ENCODE results near the gene UBN2.
"Not testable (repeated sequence)": the region's sequence is repeated elsewhere in the genome, so short reads cannot be mapped to it uniquely, and the experiment has no call there.

The UBN2 gene

DNA sequence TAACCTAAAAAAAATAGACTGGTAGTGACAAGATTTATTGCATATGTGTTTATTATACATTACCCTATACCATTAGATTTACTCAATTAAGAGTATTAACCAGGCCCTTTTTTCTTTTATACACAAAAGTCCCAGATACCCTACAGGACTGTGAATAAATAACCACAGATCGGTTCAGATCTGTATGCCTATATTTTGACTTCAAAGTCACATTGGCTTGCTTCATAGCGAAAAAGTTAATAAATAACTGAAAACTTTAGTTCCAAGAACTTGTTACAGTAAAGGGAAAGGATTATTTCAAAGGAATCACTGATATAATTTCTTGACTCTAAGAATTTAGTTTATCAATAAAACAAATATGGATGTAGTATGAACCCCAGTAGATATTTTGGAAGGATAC is 68.3 kb downstream of the UBN2 start:
- DNase-seq (ENCODE audit: low spot score): no peak

DNA sequence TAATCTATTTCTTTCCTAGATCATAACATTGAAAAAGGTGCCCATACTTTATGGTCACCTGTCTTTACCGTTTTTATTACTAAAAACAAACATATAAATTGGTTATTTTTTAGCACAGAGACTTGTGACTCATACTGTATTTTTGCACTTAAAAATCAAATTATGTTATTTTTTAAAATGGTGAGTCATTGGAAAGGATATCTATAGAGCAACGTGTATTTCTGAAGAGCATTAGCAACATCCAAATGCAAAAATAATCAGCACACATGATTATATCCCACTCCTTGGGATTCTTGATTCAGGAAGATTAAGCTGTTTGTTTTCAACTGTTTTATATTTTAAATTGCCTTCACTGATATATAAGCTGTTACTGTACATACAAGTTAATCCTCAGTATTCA is 69.4 kb downstream of the UBN2 start:
- DNase-seq (ENCODE audit: low spot score): no peak

DNA sequence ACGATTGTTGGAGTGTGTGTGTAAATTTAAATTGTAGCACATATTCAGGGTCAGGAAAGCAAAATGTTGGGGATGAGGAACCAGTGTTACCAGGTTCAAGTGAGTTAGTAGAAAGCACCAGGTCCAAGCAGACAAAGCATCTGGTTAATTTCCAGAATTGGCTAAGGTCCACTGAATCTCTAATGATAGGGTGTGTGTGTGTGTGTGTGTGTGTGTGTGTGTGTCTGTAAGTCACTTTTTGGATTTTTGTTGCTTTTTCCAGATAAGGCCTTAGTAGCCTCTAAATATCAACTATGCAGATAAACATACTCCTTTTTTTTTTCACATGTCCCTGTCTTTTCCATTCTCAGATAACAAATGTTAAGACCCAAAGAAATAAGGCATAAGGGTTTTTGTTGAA is 73.5 kb downstream of the UBN2 start:
- DNase-seq (ENCODE audit: low spot score): no peak

DNA sequence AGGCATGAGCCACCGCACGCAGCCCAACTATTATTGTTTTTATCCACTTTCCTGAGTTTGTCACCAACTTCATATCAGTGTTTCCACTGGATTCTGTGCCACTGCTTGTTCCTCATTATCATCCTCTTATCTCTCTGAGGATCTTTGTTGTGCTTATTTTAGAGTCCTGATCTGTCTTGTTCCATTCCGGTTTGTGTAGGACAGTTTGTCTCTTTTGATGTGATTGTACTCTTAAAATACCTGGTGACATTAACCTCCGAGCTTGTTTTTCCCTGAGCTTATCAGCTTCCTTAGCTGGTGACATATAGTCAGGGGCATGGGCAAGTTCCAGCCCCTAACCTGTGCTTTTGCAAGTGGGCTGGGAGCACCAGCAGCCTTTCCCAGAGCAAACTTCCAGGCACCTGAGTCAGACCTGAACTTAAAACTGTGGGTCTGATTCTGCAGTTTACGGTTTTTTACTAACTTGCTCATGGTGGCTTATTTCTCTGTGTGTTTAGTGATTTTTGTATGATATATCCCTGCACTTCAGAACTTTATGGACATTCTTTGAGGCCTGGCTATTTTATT is 87.0 kb downstream of the UBN2 start:
- no peak for DNase-seq (ENCODE audit: low spot score)

DNA sequence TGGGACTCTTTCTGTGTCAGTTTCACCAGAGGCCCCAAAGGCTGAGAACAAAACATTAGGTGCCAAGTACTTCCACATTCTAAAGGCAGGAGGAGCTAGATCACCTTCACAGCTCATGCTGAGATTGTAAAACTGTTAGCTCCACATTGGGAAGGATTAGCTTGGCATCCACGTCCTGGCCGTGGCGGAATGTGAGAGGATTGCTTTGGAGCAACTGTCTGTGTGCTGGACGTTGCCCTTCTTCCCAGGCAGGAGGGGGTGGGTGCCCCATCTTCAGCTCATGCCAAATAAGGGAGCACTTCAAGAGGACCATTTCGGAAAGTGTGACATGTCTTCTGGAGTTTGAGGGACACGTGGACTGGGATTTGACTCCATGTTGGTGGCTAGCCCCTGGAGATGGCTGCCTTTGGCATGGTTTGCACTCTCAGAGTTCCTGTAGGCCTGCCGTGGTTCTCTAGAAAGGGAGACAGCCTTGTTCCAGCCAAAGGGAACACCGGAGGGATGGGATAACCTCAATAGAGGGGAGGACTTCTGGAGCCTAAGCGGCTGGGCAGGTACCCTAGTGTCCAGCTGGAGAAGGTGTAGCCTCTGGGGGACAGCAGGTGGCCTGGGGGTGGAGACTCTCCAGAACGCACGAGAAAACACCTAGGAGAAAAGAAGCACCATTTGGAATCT is 90.2 kb downstream of the UBN2 start:
- DNase-seq (ENCODE audit: low spot score): no peak

DNA sequence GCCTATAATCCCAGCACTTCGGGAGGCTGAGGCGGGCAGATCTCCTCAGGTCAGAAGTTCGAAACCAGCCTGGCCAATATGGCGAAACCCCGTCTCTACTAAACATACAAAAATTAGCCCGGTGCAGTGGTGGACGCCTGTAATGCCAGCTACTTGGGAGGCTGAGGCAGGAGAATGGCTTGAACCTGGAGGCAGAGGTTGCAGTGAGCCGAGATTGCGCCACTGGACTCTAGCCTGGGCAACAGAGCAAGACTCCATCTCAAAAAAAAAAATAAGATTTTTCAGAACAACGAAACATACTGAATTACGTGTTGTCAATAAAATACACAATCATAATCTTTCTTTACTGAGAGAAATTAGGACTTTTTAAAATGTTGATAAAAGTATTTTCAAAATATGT is 93.7 kb downstream of the UBN2 start:
- DNase-seq (ENCODE audit: low spot score): not testable (repeated sequence)

DNA sequence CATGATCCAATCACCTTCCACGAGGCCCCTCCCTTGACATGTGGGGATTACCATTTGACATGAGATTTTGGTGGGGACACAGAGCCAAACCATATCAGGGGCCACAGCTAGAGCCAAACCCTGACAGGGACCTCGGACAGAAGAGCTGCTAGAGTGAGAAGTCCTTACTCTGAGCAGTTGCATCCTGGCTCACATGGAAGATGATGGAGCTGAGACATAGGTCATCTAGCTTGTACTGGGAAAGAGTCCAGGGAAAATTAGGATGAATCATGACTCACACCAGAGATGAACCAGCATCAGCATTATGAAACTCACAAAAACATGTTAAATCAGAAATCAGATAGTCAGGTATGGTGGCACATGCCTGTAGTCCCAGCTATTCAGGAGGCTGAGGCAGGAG is 97.3 kb downstream of the UBN2 start:
- peak; percentile 64 for DNase-seq (ENCODE audit: low spot score)

DNA sequence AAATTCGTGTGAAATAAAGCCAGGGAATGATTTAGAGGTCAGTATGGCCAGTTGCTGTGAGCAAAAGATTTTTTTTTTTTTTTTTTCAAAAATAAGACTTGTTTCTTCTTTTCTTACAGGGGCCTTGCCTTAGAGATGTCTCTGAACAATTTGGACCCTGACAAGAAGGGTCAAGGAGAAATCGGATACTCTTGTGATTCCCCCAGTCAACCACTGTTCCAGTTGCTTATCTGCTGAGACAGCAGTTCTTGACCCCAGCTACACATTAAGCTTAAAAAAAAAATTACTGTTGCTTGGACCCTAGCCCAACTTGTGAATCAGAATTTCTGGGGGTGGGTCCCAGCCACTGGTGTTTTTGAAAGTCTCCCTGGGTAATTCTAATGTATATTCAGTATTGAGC is 98.1 kb downstream of the UBN2 start:
- no peak for DNase-seq (ENCODE audit: low spot score)

DNA sequence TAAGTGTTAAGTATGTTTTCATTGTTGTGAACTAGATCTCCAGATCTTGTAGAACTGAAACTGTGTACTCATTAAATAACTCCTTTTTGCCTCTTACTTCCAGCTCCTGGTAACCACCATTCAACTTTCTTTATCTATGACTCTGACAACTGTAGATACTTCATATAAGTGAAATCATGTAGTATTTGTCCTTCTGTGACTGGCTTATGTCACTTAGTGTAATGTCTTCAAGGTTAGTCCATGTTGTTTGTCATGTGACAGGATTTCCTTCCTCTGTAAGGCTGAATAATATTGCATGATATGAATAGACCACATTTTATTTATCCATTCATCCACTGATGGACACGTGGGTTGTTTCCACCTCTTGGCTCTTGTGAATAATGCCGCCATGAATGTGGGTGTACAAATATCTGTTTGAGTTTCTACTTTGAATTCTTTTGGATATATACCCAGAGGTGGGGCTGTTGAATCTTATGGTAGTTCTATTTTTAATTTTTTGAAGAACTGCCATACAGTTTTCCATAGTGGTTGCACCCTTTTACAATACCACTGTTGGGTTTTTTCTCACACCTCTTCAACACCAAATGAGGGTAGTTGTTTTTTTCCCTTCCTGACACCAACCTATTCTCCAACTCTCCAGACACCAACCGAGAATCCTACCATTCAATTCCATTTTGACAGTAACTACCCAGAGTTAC is 99.4 kb downstream of the UBN2 start:
- DNase-seq (ENCODE audit: low spot score): no peak

DNA sequence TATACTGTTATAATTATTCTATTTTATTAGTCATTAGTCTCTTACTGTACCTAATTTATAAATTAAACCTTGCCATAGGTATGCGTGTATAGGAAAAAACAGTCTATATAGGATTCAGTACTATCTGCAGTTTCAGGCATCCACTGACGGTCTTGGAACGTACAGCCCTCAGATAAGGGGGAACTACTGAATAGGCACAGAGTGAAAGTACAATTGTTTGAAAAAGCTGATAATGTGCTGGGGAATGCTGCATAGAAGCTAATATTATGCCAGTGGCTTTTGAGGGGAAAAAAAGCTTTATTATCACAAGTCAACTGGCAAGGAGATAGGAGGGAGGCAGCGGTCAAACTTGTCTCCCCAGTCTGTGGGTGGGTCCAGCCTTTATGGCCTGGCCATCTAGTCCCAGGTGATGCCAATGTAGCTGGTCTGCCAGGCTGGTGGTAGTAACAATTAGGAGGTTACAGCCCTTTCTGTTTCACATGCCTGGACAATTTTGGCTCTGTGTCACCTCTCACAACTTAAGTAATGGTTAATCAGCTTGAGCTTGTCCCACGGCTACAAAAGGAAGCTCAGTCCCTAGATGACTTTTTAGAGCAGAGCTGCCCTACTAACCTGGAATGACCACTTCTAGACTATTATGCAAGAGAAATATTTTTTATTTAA is 101.8 kb downstream of the UBN2 start:
- DNase-seq (ENCODE audit: low spot score): no peak

DNA sequence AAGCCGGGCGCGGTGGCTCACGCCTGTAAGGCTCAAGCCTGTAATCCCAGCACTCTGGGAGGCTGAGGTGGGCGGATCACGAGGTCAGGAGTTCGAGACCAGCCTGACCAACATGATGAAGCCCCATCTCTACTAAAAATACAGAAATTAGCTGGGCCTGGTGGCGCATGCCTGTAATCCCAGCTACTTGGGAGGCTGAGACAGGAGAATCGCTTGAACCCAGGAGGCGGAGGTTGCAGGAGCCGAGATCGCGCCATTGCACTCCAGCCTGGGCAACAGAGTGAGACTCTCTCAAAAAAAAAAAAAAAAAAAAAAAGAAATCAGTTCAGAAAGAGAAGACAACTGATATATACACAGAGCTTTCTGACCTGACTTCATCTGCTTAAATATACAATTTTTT is 102.4 kb downstream of the UBN2 start:
- not testable (repeated sequence) for DNase-seq (ENCODE audit: low spot score)

DNA sequence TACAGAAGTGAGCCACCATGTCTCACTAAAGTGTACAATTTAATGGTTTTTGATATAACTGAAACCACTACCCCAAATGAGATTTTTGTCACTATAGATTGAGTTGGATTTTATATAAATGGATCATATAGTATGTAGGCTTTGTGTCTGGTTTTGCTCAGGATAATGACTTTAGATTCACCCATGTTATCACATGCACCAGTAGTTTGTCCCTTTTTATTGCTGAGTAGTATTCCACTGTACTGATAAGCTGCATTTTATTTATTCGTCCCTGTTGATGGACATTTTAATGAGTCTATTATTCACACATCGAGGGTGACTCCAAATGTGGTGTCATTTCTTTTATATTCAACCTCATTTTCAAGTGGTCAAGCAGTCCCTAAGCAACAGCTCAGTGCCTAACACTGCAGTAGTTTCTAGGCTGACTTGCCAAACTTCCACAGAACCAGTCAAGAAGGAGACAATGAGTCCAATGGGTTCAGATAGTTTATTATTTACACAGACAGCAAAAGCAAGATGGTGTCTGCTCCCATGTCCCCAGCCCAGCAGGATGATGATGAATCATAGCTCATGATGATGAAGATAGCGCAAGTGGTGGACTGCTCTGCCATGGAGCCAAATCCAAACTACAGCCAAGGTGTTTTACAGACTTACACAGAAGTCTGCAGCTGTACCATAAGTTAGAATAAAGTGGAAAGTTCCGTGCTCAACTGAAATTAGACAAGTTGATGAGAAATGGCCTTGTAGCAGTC is 103.5 kb downstream of the UBN2 start:
- no peak for DNase-seq (ENCODE audit: low spot score)

DNA sequence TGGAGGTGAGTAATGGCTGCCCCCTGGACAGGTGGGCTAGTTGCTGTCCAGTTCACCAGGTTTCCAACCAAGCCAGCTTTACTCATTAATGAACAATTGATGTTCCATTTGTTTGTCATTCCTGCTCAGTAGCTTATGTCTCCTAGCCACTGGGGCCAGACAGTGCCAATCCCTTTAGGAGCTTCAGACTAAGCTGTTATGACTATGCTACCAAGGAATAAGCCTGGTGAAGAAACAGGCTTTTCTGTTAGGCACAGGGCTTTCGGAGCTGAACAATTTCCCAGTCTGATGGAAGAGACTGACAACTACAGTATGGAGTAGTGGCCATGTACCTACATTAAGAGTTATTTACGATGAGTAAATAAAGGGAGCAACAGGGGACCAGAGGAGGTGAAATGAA is 108.0 kb downstream of the UBN2 start:
- no peak for DNase-seq (ENCODE audit: low spot score)

DNA sequence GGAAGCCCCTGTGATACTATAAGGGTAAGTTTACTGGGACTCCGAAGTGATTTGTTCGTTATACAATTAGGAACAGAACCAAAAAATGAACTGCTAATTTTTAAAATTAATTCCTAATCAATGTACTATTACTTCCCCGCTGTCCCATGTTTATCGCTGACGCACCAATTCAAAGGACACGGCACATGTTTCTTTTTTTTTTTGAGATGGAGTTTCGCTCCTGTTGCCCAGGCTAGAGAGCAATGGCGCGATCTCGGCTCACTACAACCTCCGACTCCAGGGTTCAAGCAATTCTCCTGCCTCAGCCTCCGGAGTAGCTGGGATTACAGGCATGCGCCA is 108.6 kb downstream of the UBN2 start:
- DNase-seq (ENCODE audit: low spot score): no peak

DNA sequence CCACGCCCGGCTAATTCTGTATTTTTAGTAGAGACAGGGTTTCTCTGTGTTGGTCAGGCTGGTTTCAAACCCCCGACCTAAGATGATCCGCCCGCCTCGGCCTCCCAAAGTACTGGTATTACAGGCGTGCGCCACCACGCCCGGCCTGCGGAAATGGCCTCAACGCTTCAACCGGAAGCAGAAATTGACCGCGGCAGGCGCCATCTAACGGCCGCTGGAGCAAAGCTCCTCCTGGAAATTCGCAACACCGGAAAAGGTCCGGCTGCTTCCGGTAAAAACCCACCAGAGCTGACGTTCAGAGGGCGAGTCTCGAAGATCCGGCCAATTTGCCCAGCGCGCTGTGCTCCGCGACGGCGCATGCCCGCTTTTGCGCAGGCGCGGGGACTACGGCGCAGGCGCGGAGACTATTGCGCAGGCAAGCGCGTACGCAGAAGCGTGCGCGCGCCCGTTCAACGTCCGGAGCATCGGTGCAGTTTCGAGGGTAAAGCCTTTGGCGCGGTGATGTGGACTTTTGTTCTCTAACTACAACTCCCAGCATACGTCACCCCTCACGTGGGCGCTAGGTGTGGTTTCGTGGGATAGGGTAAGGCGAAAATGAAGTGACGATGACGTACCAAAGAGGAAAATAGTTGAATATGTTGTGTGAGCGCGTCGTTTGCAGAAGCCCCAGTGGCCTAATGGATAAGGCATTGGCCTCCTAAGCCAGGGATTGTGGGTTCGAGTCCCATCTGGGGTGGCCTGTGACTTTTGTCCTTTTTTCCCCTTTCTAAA is 109.2 kb downstream of the UBN2 start:
- peak; percentile 96 for DNase-seq (ENCODE audit: low spot score)

DNA sequence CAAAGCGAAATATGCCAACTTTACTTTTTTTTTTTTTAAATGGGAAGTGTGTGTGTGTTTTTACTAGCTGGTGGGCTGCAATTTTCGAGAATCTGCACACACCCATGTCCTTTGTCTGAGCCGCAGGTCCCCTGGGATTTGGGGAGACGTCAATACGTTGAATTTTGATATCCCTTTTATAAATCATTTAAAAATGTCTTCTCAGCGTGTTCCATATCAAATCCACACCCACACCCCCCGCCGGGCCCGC is 109.7 kb downstream of the UBN2 start:
- DNase-seq (ENCODE audit: low spot score): no peak

DNA sequence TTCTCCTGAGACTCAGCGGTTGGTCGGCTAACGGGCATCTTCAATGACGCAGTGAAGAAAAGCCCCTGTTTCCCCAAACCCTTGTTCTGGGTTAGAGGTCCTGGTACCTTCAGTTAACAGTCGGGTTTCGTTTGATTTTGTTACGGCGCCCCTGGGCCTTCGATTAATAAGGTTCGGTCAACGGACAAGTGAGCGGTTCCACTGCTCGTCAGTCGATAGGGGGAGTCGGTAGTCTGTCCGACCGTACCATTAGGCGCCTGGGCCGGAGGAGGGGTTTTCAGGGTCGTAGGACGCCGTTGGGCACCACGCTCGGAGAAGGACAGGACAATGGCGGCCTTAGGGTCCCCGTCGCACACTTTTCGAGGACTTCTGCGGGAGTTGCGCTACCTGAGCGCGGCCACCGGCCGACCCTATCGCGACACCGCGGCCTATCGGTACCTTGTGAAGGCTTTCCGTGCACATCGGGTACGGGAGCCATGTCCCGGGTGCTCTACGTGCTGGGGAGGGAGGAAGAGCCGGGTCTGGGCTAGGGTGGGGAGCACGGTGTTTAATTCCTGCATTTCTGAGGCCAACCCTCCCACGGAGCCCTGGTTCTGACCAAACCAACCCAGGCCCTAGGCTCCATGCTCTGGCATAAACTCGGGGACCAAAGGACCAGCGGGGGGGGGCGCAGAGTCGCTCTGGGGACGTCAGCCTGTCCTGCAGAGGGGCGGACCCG is 110.2 kb downstream of the UBN2 start, which contains the start of gene FMC1:
FMC1 (plus strand) TSS at position 280 of the 718 bp plus-strand sequence; CDS start at position 328, 48 bp downstream.
- peak; percentile 87 for DNase-seq (ENCODE audit: low spot score)

DNA sequence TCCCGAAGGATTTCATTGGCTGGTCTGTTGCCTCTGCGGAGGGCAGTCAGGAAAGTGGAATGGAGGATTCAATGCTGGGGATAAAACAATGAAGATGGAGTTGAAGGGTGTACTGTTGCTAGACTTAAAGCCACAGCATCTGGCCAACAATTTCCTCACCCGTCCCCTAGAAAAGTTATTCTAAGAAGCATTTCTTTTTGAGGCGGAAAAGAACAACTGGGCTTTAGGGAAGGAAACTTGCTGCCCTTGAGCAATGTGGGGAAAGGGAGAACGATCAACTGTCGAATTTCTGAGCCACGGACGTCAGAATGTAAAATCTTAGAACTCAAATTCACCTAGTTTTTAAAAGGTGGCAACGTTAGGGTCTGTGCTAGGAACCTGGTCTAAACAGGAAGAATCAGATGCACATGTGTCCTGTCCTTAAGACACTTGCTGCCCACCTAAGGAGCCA is 110.8 kb downstream of the UBN2 start:
- no peak for DNase-seq (ENCODE audit: low spot score)

DNA sequence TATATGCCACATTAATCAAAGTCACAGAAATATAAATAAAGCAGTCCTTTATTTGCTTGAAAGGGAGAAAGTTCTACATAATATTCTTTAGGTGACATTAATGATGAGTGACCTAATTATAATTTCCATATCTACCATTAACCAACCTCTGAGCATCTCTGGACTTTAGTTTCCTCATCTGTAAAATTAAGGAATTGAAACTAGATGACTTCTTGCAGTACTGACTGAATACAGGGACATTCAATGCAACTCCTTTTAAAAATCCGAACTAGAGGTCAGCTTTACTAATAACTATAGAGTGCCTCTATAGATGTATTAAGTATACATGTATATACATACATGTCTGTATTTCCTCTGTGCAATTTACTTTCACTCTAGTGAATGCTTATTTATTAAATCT is 114.0 kb downstream of the UBN2 start:
- DNase-seq (ENCODE audit: low spot score): no peak

DNA sequence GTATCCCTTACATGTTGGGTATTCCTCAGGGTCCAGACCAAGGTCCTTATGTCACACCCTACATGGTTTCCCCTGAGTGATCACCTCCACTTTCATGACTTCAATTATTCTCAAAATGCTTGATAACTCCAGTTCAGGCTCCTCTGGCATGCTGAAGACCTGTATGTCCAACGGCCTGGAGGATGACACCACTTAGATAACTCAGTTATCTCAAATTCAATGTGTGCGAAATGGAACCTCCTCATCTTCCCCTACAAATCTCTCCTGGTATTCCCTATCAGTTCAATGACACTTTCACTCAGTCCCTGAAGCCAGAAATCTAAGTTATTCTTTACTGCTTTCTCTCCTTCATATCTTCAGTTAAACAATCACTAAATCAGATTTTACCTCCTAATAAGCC is 120.0 kb downstream of the UBN2 start:
- DNase-seq (ENCODE audit: low spot score): no peak

DNA sequence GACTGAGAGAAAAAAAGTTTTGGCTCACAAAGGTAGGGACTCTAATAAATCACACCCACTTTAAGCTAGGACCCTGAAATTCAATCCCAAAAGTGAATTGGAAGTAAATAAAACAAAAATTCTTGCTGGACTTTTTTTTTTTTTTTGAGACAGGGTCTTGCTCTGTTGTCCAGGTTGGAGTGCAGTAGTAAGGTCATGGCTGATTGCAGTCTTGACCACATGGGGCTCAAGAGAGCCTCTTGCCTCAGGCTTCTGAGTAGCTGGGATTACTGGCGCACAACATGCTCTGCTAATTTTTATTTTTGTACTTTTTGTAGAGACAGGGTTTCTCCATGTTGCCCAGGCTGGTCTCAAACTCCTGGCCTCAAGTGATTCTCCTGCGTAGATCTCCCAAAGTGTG is 123.7 kb downstream of the UBN2 start:
- no peak for DNase-seq (ENCODE audit: low spot score)

Data from AG08396 (cell line).